Caco-2 (cell line): ENCODE results near the gene ENTPD1. TPM values are rescaled to one million over a fixed set of nuclear protein-coding genes. Genes with fewer than 3 reads are reported as not detected.

ENCODE experiments used
- BruUV-seq: library from RNA; stranded (reverse); fragments of 400-500 nt; replicated peaks from 2 replicates; lab custom pipeline; 2021; lab: Mats Ljungman, UMichigan
- CTCF ChIA-PET: fragments of 300-600 bp; sonication (Branson Sonifier 250); formaldehyde crosslinking; loops from one replicate; lab custom pipeline; 2022; ENCODE audit warnings: antibody characterized with exemption; lab: Charles Lee
- POLR2A ChIA-PET: fragments of 300-600 bp; sonication (Branson Sonifier 250); formaldehyde crosslinking; loops from one replicate; lab custom pipeline; 2022; ENCODE audit warnings: antibody characterized with exemption; lab: Charles Lee
- DNase-seq, 2 experiments: peaks; one replicate each; pipeline versions ENCODE4 v3.0.0 to v3.0.0-alpha.2; 2020 to 2022
- H3K27me3 ChIP-seq: replicated peaks from 2 replicates; pipeline ENCODE4 v1.6.0; 2011; ENCODE audit warnings: low read length; ENCODE audit not compliant: control insufficient read depth, insufficient read depth
- H3K36me3 ChIP-seq: 2 replicates; pipeline ENCODE4 v1.5.1; 2011; ENCODE audit warnings: low read length; ENCODE audit not compliant: control insufficient read depth, insufficient read depth
- H3K4me1 ChIP-seq: fragments of 250-450 bp; sonication (Bioruptor Pico); 2 replicates; pipeline ENCODE4 v1.5.1; 2020; ENCODE audit warnings: mild to moderate bottlenecking
- H3K4me3 ChIP-seq: 2 replicates; pipeline ENCODE4 v1.5.1; 2011; ENCODE audit warnings: low read depth, mild to moderate bottlenecking, control low read depth, low read length
- H3K9me3 ChIP-seq: fragments of 250-450 bp; sonication (Bioruptor Pico); 2 replicates; pipeline ENCODE4 v1.5.1; 2020; ENCODE audit warnings: mild to moderate bottlenecking, moderate library complexity
- H3K27ac Mint-ChIP-seq: one replicate; pipeline ENCODE4 v1.8.0; 2022; ENCODE audit warnings: mixed read lengths; ENCODE audit not compliant: unreplicated experiment
- H3K27me3 Mint-ChIP-seq: one replicate; pipeline ENCODE4 v1.8.0; 2022; ENCODE audit warnings: mixed read lengths; ENCODE audit not compliant: insufficient read depth, unreplicated experiment
- H3K36me3 Mint-ChIP-seq: one replicate; pipeline ENCODE4 v1.8.0; 2022; ENCODE audit warnings: mild to moderate bottlenecking, mixed read lengths; ENCODE audit not compliant: insufficient read depth, unreplicated experiment
- H3K4me1 Mint-ChIP-seq: one replicate; pipeline ENCODE4 v1.8.0; 2022; ENCODE audit warnings: low read depth, mixed read lengths; ENCODE audit not compliant: unreplicated experiment
- H3K4me3 Mint-ChIP-seq: one replicate; pipeline ENCODE4 v1.8.0; 2022; ENCODE audit warnings: mild to moderate bottlenecking, moderate library complexity, mixed read lengths; ENCODE audit not compliant: unreplicated experiment
- H3K9me3 Mint-ChIP-seq: one replicate; pipeline ENCODE4 v1.8.0; 2022; ENCODE audit warnings: mixed read lengths; ENCODE audit not compliant: unreplicated experiment
- intact Hi-C: fragments of 100-400 bp; cut with micrococcal nuclease; formaldehyde crosslinking; loops from one replicate; pipeline ENCODE4 v1.10.0; 2022; ENCODE audit not compliant: unreplicated experiment
- total RNA-seq: library from RNA; stranded (reverse); gene quantifications from 2 replicates; pipeline ENCODE4 v1.2.3, GENCODE V29; 2022
- TF ChIP-seq, protein P1 (sequence below), 2 experiments: fragments of 200-600 bp in 1 of 2; IDR thresholded peaks; 1 replicate in 1 of 2; 2 replicates in 1 of 2; pipeline versions ENCODE4 v1.5.1 to v1.8.0; 2011 to 2022; ENCODE audit warnings: antibody characterized with exemption in 1 of 2, control low read depth in 1 of 2, inconsistent platforms in 1 of 2, low read depth in 1 of 2, low read length in 1 of 2, mild to moderate bottlenecking in 1 of 2, moderate library complexity in 1 of 2; ENCODE audit not compliant: insufficient read depth in 1 of 2, severe bottlenecking in 1 of 2, unreplicated experiment in 1 of 2

Gene ENTPD1
- total RNA-seq, 1 experiment from 2014 or later, result 2.2 TPM

DNA sequence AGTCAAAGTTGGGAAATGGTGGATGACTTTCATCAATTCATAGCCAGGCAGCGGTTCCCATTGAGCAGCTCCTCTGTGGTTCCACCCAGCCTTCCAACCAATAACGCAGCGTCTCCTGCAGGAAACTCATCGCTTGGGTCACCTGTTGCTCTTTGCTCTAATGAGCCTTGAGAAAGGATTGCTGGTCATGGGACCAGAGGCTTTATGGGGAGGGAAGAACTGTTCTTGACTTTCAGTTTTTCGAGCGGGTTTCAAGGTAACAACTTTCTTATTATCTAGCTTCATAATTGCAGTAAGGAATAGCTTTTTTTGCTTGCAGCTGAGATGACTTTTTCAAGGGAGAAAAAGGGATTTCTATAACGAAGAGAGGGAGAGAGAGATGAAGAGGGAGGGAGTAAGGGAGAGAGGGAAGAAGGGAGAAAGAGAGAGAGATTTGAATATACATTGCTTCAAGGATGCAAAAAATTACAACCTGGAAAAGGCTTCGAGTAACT is 405 bp upstream of the ENTPD1 start:
- H3K9me3 Mint-ChIP-seq, result peaks cover 13% of the 10 kb centered on the region
- ChIA-PET POLR2A (no interaction called here), CTCF (interaction anchor here (0.5 to 1.2 kb wide), 3 partner anchors 27 to 865 kb away, joined by 3 to 8 read pairs (median 5); partner anchors contain the start of gene TCTN3)
- Histone ChIP-seq H3K36me3 (no peaks in the 10 kb centered on the region), H3K9me3 (no peaks in the 10 kb centered on the region), H3K4me1 (no peaks in the 10 kb centered on the region), H3K27me3 (no peaks in the 10 kb centered on the region), H3K4me3 (peak overlapping the region; percentile 33)
- peaks cover 11% of the 10 kb centered on the region for H3K4me1 Mint-ChIP-seq
- intact Hi-C loops, result no loop called here
- peak overlapping the region; percentile 83 for H3K4me3 Mint-ChIP-seq
- DNase-seq, result peak; percentile 55 to 60
- H3K27ac Mint-ChIP-seq, result no peak overlapping the region
- no TSS peak for BruUV-seq
- H3K36me3 Mint-ChIP-seq, result no peaks in the 10 kb centered on the region
- TF ChIP-seq, protein P1, sequence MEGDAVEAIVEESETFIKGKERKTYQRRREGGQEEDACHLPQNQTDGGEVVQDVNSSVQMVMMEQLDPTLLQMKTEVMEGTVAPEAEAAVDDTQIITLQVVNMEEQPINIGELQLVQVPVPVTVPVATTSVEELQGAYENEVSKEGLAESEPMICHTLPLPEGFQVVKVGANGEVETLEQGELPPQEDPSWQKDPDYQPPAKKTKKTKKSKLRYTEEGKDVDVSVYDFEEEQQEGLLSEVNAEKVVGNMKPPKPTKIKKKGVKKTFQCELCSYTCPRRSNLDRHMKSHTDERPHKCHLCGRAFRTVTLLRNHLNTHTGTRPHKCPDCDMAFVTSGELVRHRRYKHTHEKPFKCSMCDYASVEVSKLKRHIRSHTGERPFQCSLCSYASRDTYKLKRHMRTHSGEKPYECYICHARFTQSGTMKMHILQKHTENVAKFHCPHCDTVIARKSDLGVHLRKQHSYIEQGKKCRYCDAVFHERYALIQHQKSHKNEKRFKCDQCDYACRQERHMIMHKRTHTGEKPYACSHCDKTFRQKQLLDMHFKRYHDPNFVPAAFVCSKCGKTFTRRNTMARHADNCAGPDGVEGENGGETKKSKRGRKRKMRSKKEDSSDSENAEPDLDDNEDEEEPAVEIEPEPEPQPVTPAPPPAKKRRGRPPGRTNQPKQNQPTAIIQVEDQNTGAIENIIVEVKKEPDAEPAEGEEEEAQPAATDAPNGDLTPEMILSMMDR (IDR thresholded peaks at IDR 0.05; ENCODE audit: insufficient read depth in 1 of 2, low read depth in 1 of 2, low read length in 1 of 2, severe bottlenecking in 1 of 2, unreplicated experiment in 1 of 2), result no peak
- H3K27me3 Mint-ChIP-seq, result peaks cover 13% of the 10 kb centered on the region

DNA sequence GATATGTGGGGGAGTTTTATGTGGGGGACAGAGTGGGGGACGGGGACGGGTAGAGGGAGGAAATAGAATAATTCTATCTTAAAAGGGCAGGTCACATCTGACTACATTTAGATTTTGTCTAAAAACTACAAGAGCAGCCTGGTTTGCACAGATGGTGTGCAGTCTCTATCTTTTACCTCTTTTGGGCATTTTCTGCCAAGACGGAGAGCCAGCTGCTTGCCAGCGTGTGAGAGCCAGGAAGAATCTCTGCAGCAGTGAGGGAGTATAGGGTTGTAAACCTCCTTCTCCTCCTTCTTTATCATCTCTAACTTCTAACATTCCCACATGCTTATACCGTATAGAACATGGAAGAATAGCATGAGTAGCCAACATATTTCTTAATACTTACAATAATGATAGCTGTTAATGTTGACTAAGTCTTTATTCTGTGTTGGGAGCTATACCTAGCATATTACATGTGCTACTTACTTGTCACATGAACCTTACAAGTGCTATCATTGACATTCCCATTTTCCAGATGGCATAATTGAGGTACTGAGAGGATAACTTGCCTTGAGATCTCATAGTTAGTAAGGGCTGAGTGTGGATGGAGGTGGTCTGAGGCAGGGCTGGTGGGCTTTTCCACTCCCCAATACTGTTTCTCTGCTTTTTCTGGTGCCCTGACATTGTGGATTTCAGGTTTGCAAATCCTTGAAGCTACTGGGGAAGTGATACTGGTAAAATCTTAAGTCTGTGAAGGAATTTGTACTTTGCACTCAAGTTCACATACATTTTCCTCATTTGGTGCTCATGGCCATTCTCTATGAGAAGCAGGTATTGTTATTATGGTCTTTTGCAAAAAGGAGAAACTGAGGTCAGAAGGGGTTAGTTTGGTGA is 1.1 kb downstream of the ENTPD1 start:
- BruUV-seq, result no TSS peak
- Histone ChIP-seq H3K9me3 (no peaks in the 10 kb centered on the region), H3K4me1 (no peaks in the 10 kb centered on the region), H3K27me3 (no peaks in the 10 kb centered on the region), H3K36me3 (no peaks in the 10 kb centered on the region), H3K4me3 (no peak overlapping the region)
- Mint-ChIP-seq H3K27me3 (peaks cover 5% of the 10 kb centered on the region), H3K4me3 (no peak overlapping the region), H3K4me1 (peaks cover 11% of the 10 kb centered on the region), H3K9me3 (peaks cover 1% of the 10 kb centered on the region), H3K36me3 (no peaks in the 10 kb centered on the region), H3K27ac (no peak overlapping the region)
- DNase-seq, result no peak
- TF ChIP-seq, protein P1 (IDR thresholded peaks at IDR 0.05; ENCODE audit: insufficient read depth in 1 of 2, low read depth in 1 of 2, low read length in 1 of 2, severe bottlenecking in 1 of 2, unreplicated experiment in 1 of 2), result no peak
- CTCF ChIA-PET, result interaction anchor here (0.6 kb wide), 1 partner anchor 1346 kb away, joined by 3 read pairs; no protein-coding TSS in a partner anchor
- POLR2A ChIA-PET, result no interaction called here
- intact Hi-C loops, result no loop called here

DNA sequence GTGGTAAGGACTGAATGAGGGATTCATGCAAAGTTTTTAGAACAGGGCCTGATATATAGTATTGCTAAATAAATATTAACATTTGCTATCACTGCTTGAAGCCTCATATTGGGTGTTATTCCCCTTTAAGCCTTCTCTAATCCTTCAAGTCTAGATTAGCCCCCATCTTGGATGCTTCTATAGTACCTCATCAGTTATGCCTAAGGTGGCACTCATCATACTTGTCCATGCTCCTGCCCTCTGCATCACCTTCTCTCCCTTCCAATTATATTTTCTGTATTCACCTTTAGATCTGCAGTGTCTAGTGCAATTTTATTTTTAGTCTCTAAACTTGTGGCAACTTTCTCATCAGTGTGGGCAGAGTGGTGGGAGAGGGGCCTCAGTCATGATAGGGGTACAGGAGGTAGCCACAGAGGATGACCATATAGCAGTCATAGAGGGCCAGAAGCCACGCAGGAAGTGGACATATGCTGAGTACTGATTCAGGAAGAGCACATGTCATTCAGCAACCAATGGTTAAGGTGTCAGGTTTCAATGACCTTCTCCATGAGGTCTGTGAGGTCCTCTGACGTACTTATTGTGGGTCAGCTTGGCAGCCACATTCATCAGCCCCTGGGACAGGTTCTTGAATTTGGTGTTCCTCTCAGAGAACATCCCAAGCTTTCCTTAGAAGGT is 2.5 kb downstream of the ENTPD1 start:
- H3K36me3 Mint-ChIP-seq, result no peaks in the 10 kb centered on the region
- no peak for DNase-seq
- H3K36me3 ChIP-seq, result no peaks in the 10 kb centered on the region
- H3K27me3 ChIP-seq, result no peaks in the 10 kb centered on the region
- H3K4me3 Mint-ChIP-seq, result no peak overlapping the region
- H3K9me3 ChIP-seq, result no peaks in the 10 kb centered on the region
- intact Hi-C loops, result no loop called here
- H3K4me1 Mint-ChIP-seq, result peaks cover 11% of the 10 kb centered on the region
- no peak overlapping the region for H3K27ac Mint-ChIP-seq
- no peaks in the 10 kb centered on the region for H3K9me3 Mint-ChIP-seq
- BruUV-seq, result no TSS peak
- peaks cover 5% of the 10 kb centered on the region for H3K27me3 Mint-ChIP-seq
- TF ChIP-seq, protein P1 (IDR thresholded peaks at IDR 0.05; ENCODE audit: insufficient read depth in 1 of 2, low read depth in 1 of 2, low read length in 1 of 2, severe bottlenecking in 1 of 2, unreplicated experiment in 1 of 2), result no peak
- POLR2A ChIA-PET, result no interaction called here
- CTCF ChIA-PET, result no interaction called here
- H3K4me1 ChIP-seq, result no peaks in the 10 kb centered on the region
- H3K4me3 ChIP-seq, result no peak overlapping the region
